IMR-90 (cell line): ENCODE results near the gene SRPK1.

ENCODE experiments used
- BHLHE40 ChIP-seq: fragments of 150-350 bp; IDR thresholded peaks from 2 replicates; pipeline ENCODE4 v1.6.1; 2016; ENCODE audit warnings: mild to moderate bottlenecking, low read depth, low read length
- CEBPB ChIP-seq: IDR thresholded peaks from 2 replicates; pipeline ENCODE4 v1.6.1; 2012; ENCODE audit warnings: low read depth, low read length, improper control_type of control experiment
- CHD1 ChIP-seq: IDR thresholded peaks from 2 replicates; pipeline ENCODE4 v1.6.1; 2012; ENCODE audit warnings: low read depth, low read length, improper control_type of control experiment
- CTCF ChIP-seq: conservative IDR thresholded peaks from 2 replicates; pipeline ENCODE4 v1.5.1; 2012; ENCODE audit warnings: mild to moderate bottlenecking, low read depth, low read length, improper control_type of control experiment
- FOS ChIP-seq: fragments of 150-350 bp; IDR thresholded peaks from 2 replicates; pipeline ENCODE4 v1.6.1; 2016; ENCODE audit warnings: low read depth, low read length
- MAFK ChIP-seq: IDR thresholded peaks from 2 replicates; pipeline ENCODE4 v1.6.1; 2012; ENCODE audit warnings: low read depth, low read length, improper control_type of control experiment
- MXI1 ChIP-seq: IDR thresholded peaks from 2 replicates; pipeline ENCODE4 v1.6.1; 2012; ENCODE audit warnings: low read depth, mild to moderate bottlenecking, low read length, moderate library complexity, borderline replicate concordance
- NFE2L2 ChIP-seq: fragments of 150-350 bp; IDR thresholded peaks from 2 replicates; pipeline ENCODE4 v1.6.1; 2016; ENCODE audit warnings: low read depth, mild to moderate bottlenecking, low read length
- POLR2A ChIP-seq: IDR thresholded peaks from 2 replicates; pipeline ENCODE4 v1.6.1; 2012; ENCODE audit warnings: mild to moderate bottlenecking, low read depth, low read length
- RFX5 ChIP-seq: IDR thresholded peaks from 2 replicates; pipeline ENCODE4 v1.8.0; 2012; ENCODE audit warnings: low read depth, mild to moderate bottlenecking, low read length, moderate library complexity
- SMC3 ChIP-seq: fragments of 150-350 bp; IDR thresholded peaks from 2 replicates; pipeline ENCODE4 v1.6.1; 2016; ENCODE audit warnings: low read depth, mild to moderate bottlenecking, antibody characterized with exemption, low read length, moderate library complexity

DNA sequence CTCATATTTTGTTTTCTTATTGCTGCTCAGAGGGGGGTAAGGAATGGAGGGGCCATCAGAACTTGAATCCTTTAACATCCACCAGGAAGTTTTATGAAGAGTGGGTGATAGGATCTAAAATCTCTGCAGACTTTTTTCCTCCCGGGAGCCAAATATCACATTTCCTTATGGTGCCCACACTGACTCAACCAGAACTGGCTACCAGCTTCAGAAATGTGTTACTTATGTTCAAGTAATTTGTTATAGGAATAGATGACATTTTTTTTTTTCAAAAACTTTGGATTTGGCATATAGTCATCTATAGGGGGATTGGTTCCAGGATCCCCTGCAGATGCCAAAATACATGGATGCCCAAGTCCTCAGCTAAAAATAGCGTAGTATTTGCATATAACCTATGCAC, 97.3 kb downstream of the SRPK1 start:
- TF ChIP-seq CTCF (no peak), MAFK (no peak), CEBPB (no peak), FOS (no peak), NFE2L2 (no peak), POLR2A (no peak), BHLHE40 (no peak), CHD1 (no peak), RFX5 (no peak), MXI1 (no peak), SMC3 (no peak)
